Measurements from ENCODE around the gene DYSF.

DNA sequence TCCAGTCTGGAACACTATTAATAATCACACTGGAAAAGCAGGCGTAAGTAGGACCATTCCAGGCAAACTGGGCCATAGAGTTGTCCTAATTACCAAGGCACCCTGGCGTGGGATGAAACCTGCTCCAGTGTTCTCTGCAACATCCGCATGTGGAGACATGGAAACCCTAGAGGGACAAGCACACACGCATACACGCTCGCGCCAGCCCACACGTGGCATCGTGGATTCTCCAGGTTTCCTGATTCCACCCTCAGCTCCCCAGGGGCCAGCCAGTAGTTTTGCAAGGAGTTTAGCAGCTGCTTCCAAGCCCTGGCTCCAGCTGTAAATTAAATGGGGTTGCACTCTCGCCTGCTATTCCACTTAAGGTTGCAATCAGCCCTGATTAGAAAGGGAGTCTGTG, 127.7 kb downstream of the DYSF start:
- no peak for TF ChIP-seq FOXM1 (IDR thresholded peaks at IDR 0.05; ENCODE audit: low read depth)
- no peak for TF ChIP-seq POLR2AphosphoS5 (IDR thresholded peaks at IDR 0.05; ENCODE audit: low read depth, low read length)
- TF ChIP-seq, protein P1, sequence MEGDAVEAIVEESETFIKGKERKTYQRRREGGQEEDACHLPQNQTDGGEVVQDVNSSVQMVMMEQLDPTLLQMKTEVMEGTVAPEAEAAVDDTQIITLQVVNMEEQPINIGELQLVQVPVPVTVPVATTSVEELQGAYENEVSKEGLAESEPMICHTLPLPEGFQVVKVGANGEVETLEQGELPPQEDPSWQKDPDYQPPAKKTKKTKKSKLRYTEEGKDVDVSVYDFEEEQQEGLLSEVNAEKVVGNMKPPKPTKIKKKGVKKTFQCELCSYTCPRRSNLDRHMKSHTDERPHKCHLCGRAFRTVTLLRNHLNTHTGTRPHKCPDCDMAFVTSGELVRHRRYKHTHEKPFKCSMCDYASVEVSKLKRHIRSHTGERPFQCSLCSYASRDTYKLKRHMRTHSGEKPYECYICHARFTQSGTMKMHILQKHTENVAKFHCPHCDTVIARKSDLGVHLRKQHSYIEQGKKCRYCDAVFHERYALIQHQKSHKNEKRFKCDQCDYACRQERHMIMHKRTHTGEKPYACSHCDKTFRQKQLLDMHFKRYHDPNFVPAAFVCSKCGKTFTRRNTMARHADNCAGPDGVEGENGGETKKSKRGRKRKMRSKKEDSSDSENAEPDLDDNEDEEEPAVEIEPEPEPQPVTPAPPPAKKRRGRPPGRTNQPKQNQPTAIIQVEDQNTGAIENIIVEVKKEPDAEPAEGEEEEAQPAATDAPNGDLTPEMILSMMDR (IDR thresholded peaks at IDR 0.05): no peak
- no peak for TF ChIP-seq SMC3 (IDR thresholded peaks at IDR 0.05; ENCODE audit: low read depth, low read length)
- TF ChIP-seq, protein P2, sequence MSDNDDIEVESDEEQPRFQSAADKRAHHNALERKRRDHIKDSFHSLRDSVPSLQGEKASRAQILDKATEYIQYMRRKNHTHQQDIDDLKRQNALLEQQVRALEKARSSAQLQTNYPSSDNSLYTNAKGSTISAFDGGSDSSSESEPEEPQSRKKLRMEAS (IDR thresholded peaks at IDR 0.05; ENCODE audit: low read depth): no peak
- TF ChIP-seq EP300 (IDR thresholded peaks at IDR 0.05; ENCODE audit: borderline replicate concordance in 1 of 2, low read depth in 1 of 2, low read length in 1 of 2): no peak
- TF ChIP-seq SIN3A (IDR thresholded peaks at IDR 0.05; ENCODE audit: borderline replicate concordance, low read depth, low read length): no peak
- no peak for TF ChIP-seq NRF1 (IDR thresholded peaks at IDR 0.05; ENCODE audit: low read depth, low read length)
- TF ChIP-seq RAD21 (IDR thresholded peaks at IDR 0.05; ENCODE audit: low read length): no peak
- TF ChIP-seq EZH2phosphoT487 (IDR thresholded peaks at IDR 0.05; ENCODE audit: borderline replicate concordance, low read depth): no peak
- no peak for TF ChIP-seq TAF1 (IDR thresholded peaks at IDR 0.05; ENCODE audit: borderline replicate concordance, low read depth, low read length)
- no peak for TF ChIP-seq TCF12 (IDR thresholded peaks at IDR 0.05)
- TF ChIP-seq MXI1 (IDR thresholded peaks at IDR 0.05; ENCODE audit: low read depth, low read length): no peak
